HG03558 (cell line): ENCODE measurements around the gene MINDY1.

Experiments
- ATAC-seq: cut with Tn5 transposase; IDR thresholded peaks from one replicate; pipeline ENCODE4 v1.9.1; 2021; ENCODE audit warnings: moderate number of reproducible peaks; ENCODE audit not compliant: unreplicated experiment; ENCODE audit errors: extremely low read depth

Gene MINDY1

GRCh38 chr1:151006327-151007052 lies at the start of gene MINDY1:
MINDY1 (minus strand) TSS chr1:151006902; CDS start chr1:151002617, 4,285 bp downstream.
- ATAC-seq = no peak

- ATAC-seq = no peak
Observed at GRCh38 chr1:151056149-151056548, 49.4 kb upstream of the MINDY1 start.

- no peak for ATAC-seq
Observed at GRCh38 chr1:151055581-151055980, 48.9 kb upstream of the MINDY1 start.

- ATAC-seq = no peak
Observed at GRCh38 chr1:151054971-151055547, 48.4 kb upstream of the MINDY1 start.

GRCh38 chr1:151051356-151052009 lies 44.8 kb upstream of the MINDY1 start:
- ATAC-seq = no peak

- no peak for ATAC-seq
Observed at GRCh38 chr1:151050051-151050688, 43.5 kb upstream of the MINDY1 start.

GRCh38 chr1:151049458-151049857 lies 42.8 kb upstream of the MINDY1 start:
- ATAC-seq = no peak

GRCh38 chr1:151048645-151049032 lies 41.9 kb upstream of the MINDY1 start:
- ATAC-seq = no peak

GRCh38 chr1:151047925-151048644 lies 41.4 kb upstream of the MINDY1 start:
- ATAC-seq = no peak

- no peak for ATAC-seq
Observed at GRCh38 chr1:151047591-151047924, 40.9 kb upstream of the MINDY1 start, which contains the start of gene C1orf56. C1orf56 (plus strand) TSS chr1:151047751; CDS start chr1:151047848, 97 bp downstream.

GRCh38 chr1:151043163-151043562 lies 36.5 kb upstream of the MINDY1 start:
- ATAC-seq = no peak

GRCh38 chr1:151039521-151039920 lies 32.8 kb upstream of the MINDY1 start:
- no peak for ATAC-seq

GRCh38 chr1:151037032-151037431 lies 30.3 kb upstream of the MINDY1 start:
- no peak for ATAC-seq

- no peak for ATAC-seq
Observed at GRCh38 chr1:151036356-151036755, 29.7 kb upstream of the MINDY1 start, which contains the start of gene BNIPL. BNIPL (plus strand) TSS chr1:151036586; CDS start chr1:151036726, 140 bp downstream.

GRCh38 chr1:151035167-151035566 lies 28.5 kb upstream of the MINDY1 start:
- ATAC-seq = no peak

- ATAC-seq = no peak
Observed at GRCh38 chr1:151032164-151032563, 25.5 kb upstream of the MINDY1 start.

GRCh38 chr1:151026460-151026859 lies 19.8 kb upstream of the MINDY1 start:
- no peak for ATAC-seq

- no peak for ATAC-seq
Observed at GRCh38 chr1:151024540-151025146, 17.9 kb upstream of the MINDY1 start.

GRCh38 chr1:151013518-151013917 lies 6.8 kb upstream of the MINDY1 start:
- ATAC-seq = no peak
